Panc1 (cell line): ENCODE results near the gene OR5B3. TPM values are rescaled to one million over a fixed set of nuclear protein-coding genes. Genes with fewer than 3 reads are reported as not detected.

Source experiments
- ATAC-seq: fragments of 200-7000 bp; cut with Tn5 transposase; 2 replicates; pipeline ENCODE4 v1.9.1; 2020; ENCODE audit warnings: mild to moderate bottlenecking, moderate library complexity
- BruUV-seq: library from RNA; stranded (reverse); fragments of 400-500 nt; replicated peaks from 2 replicates; lab custom pipeline; 2021; lab: Mats Ljungman, UMichigan
- CTCF ChIA-PET: fragments of 300-600 bp; sonication (Branson Sonifier 250); formaldehyde crosslinking; loops from one replicate; lab custom pipeline; 2022; ENCODE audit warnings: antibody characterized with exemption; lab: Charles Lee
- POLR2A ChIA-PET: fragments of 300-600 bp; sonication (Branson Sonifier 250); formaldehyde crosslinking; loops from one replicate; lab custom pipeline; 2022; ENCODE audit warnings: antibody characterized with exemption; lab: Charles Lee
- DNase-seq: peaks from one replicate; pipeline ENCODE4 v3.0.0-alpha.2; 2010; ENCODE audit warnings: low read depth, low spot score
- H3K27ac ChIP-seq: 2 replicates; pipeline ENCODE4 v1.5.1; 2011; ENCODE audit warnings: mild to moderate bottlenecking, low read length, inconsistent platforms
- H3K27me3 ChIP-seq: fragments of 200-500 bp; sonication (Bioruptor generic); 2 replicates; pipeline ENCODE4 v1.6.0; 2014; ENCODE audit warnings: low read length, inconsistent platforms; ENCODE audit not compliant: control insufficient read depth, insufficient read depth
- H3K36me3 ChIP-seq: fragments of 200-500 bp; sonication (Bioruptor generic); 2 replicates; pipeline ENCODE4 v1.5.1; 2014; ENCODE audit warnings: inconsistent platforms, mild to moderate bottlenecking, low read length, moderate library complexity; ENCODE audit not compliant: control insufficient read depth, insufficient read depth
- H3K4me1 ChIP-seq: 2 replicates; pipeline ENCODE4 v1.5.1; 2011; ENCODE audit warnings: inconsistent platforms, mild to moderate bottlenecking, low read length, moderate library complexity; ENCODE audit not compliant: control insufficient read depth, insufficient read depth
- H3K4me3 ChIP-seq, 2 experiments: 2 replicates each; pipeline ENCODE4 v1.5.1; 2011 to 2012; ENCODE audit warnings: low read depth in 2 of 2, low read length in 2 of 2, mild to moderate bottlenecking in 2 of 2, inconsistent platforms in 1 of 2, moderate library complexity in 1 of 2
- H3K9me3 ChIP-seq: fragments of 200-500 bp; sonication (Bioruptor generic); 2 replicates; pipeline ENCODE4 v1.5.1; 2014; ENCODE audit warnings: low read depth, mild to moderate bottlenecking, inconsistent platforms, low read length, moderate library complexity; ENCODE audit not compliant: control insufficient read depth, insufficient read depth
- POLR2AphosphoS5 ChIP-seq: IDR thresholded peaks from 2 replicates; pipeline ENCODE4 v1.6.1; 2012; ENCODE audit warnings: mild to moderate bottlenecking, low read depth, low read length, moderate library complexity
- SIN3A ChIP-seq: IDR thresholded peaks from 2 replicates; pipeline ENCODE4 v1.6.1; 2012; ENCODE audit warnings: low read depth, mild to moderate bottlenecking, low read length, moderate library complexity, borderline replicate concordance; ENCODE audit not compliant: insufficient read depth
- TCF7L2 ChIP-seq: IDR thresholded peaks from 2 replicates; pipeline ENCODE4 v1.6.1; 2011; ENCODE audit warnings: mild to moderate bottlenecking, low read depth, low read length, inconsistent platforms
- in situ Hi-C: cut with HindIII; loops from 2 replicates; pipeline ENCODE4 v1.10.0; 2016; ENCODE audit warnings: low sequenced_read_pairs, low pct_unique_long_range_greater_than_20kb
- intact Hi-C: fragments of 100-400 bp; cut with micrococcal nuclease; formaldehyde crosslinking; loops from one replicate; pipeline ENCODE4 v1.10.0; 2022; ENCODE audit not compliant: unreplicated experiment
- total RNA-seq: library from RNA; stranded (reverse); gene quantifications from one replicate; pipeline ENCODE4 v1.2.1, GENCODE V29; 2021; ENCODE audit not compliant: unreplicated experiment
- TF ChIP-seq, protein P1 (sequence below), 2 experiments: IDR thresholded peaks; 2 replicates each; pipeline ENCODE4 v1.6.1; 2011 to 2012; ENCODE audit warnings: low read depth in 2 of 2, control low read depth in 1 of 2, low read length in 1 of 2, mild to moderate bottlenecking in 1 of 2, moderate library complexity in 1 of 2; ENCODE audit not compliant: insufficient read depth in 1 of 2
- TF ChIP-seq, protein P2 (sequence below): fragments of 450-650 bp; IDR thresholded peaks from 2 replicates; pipeline ENCODE4 v1.5.1; 2017; ENCODE audit warnings: mild to moderate bottlenecking

Gene OR5B3
- total RNA-seq, 1 experiment from 2014 or later = not detected

DNA sequence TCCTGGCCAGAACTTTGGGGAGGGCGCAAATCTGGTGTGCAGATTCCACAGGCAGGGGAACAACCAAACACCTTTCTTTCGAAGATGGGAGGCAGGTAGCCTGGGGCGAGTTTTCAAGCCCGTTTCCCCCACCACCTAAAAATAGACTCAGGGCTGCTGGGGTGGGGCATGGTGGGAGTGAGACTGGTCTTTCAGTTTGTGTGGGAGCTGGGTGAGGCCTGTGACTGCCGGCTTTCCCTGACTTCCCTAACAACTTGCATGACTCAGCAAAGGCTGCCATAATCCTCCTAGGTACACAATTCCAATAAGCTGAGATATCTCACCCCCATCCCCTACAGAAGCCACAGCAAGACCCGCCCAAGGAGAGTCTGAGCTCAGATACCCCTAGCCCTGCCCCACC lies 39.6 kb upstream of the OR5B3 start:
- H3K27me3 ChIP-seq = no peaks in the 10 kb centered on the region
- TF ChIP-seq POLR2AphosphoS5 (no peak), TCF7L2 (no peak), SIN3A (no peak)
- TF ChIP-seq, protein P1, sequence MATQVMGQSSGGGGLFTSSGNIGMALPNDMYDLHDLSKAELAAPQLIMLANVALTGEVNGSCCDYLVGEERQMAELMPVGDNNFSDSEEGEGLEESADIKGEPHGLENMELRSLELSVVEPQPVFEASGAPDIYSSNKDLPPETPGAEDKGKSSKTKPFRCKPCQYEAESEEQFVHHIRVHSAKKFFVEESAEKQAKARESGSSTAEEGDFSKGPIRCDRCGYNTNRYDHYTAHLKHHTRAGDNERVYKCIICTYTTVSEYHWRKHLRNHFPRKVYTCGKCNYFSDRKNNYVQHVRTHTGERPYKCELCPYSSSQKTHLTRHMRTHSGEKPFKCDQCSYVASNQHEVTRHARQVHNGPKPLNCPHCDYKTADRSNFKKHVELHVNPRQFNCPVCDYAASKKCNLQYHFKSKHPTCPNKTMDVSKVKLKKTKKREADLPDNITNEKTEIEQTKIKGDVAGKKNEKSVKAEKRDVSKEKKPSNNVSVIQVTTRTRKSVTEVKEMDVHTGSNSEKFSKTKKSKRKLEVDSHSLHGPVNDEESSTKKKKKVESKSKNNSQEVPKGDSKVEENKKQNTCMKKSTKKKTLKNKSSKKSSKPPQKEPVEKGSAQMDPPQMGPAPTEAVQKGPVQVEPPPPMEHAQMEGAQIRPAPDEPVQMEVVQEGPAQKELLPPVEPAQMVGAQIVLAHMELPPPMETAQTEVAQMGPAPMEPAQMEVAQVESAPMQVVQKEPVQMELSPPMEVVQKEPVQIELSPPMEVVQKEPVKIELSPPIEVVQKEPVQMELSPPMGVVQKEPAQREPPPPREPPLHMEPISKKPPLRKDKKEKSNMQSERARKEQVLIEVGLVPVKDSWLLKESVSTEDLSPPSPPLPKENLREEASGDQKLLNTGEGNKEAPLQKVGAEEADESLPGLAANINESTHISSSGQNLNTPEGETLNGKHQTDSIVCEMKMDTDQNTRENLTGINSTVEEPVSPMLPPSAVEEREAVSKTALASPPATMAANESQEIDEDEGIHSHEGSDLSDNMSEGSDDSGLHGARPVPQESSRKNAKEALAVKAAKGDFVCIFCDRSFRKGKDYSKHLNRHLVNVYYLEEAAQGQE (IDR thresholded peaks at IDR 0.05; ENCODE audit: insufficient read depth in 1 of 2, low read depth in 2 of 2, low read length in 1 of 2) = no peak
- CTCF ChIA-PET = no interaction called here
- no peaks in the 10 kb centered on the region for H3K9me3 ChIP-seq
- POLR2A ChIA-PET = no interaction called here
- no peak overlapping the region for H3K27ac ChIP-seq
- intact Hi-C loops (no loop called here), in situ Hi-C loops (no loop called here)
- H3K4me1 ChIP-seq = no peaks in the 10 kb centered on the region
- DNase-seq = no peak
- no TSS peak for BruUV-seq
- ATAC-seq = no peak
- no peaks in the 10 kb centered on the region for H3K36me3 ChIP-seq
- H3K4me3 ChIP-seq = no peak overlapping the region

DNA sequence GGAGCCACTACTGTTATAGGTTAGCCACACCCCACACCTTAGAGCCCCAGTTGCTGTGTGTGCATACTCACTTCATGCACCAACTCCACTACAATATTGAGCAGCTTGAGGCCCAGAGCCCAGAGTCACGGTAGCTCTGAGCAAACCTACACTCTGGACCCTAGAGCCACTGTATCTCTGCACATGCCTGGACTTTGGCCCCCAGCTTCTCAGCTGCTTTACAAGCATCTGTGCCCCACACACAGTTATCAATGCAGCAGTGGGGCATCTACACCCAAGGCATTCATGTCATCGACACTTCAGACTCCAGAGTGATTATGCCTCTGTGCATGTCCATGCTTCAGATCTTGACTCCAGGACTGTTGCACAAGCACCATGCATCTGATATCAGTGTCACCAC lies 37.6 kb upstream of the OR5B3 start:
- POLR2A ChIA-PET = no interaction called here
- in situ Hi-C loops = no loop called here

More for the DNA sequence above, 37.6 kb upstream of the OR5B3 start:
- CTCF ChIA-PET = interaction anchor here (0.5 kb wide), 1 partner anchor 51 kb away, joined by 3 read pairs; no protein-coding TSS in a partner anchor
- TF ChIP-seq, protein P1 (IDR thresholded peaks at IDR 0.05; ENCODE audit: insufficient read depth in 1 of 2, low read depth in 2 of 2, low read length in 1 of 2) = no peak
- TF ChIP-seq, protein P2, sequence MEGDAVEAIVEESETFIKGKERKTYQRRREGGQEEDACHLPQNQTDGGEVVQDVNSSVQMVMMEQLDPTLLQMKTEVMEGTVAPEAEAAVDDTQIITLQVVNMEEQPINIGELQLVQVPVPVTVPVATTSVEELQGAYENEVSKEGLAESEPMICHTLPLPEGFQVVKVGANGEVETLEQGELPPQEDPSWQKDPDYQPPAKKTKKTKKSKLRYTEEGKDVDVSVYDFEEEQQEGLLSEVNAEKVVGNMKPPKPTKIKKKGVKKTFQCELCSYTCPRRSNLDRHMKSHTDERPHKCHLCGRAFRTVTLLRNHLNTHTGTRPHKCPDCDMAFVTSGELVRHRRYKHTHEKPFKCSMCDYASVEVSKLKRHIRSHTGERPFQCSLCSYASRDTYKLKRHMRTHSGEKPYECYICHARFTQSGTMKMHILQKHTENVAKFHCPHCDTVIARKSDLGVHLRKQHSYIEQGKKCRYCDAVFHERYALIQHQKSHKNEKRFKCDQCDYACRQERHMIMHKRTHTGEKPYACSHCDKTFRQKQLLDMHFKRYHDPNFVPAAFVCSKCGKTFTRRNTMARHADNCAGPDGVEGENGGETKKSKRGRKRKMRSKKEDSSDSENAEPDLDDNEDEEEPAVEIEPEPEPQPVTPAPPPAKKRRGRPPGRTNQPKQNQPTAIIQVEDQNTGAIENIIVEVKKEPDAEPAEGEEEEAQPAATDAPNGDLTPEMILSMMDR = no peak
- TF ChIP-seq POLR2AphosphoS5 = no peak
- TF ChIP-seq TCF7L2 = no peak
- no peak for TF ChIP-seq SIN3A
- no peak for ATAC-seq
- DNase-seq = no peak
- intact Hi-C loops = no loop called here
- Histone ChIP-seq H3K4me3 (no peak overlapping the region), H3K27ac (no peak overlapping the region), H3K36me3 (no peaks in the 10 kb centered on the region), H3K27me3 (no peaks in the 10 kb centered on the region), H3K4me1 (no peaks in the 10 kb centered on the region), H3K9me3 (no peaks in the 10 kb centered on the region)
- no TSS peak for BruUV-seq
